Gastroesophageal sphincter (tissue), 4 donors: ENCODE measurements around the gene SECISBP2. TPM values are rescaled to one million over a fixed set of nuclear protein-coding genes. Genes with fewer than 3 reads are reported as not detected.

Experiments used
- ATAC-seq: fragments of 150-250 bp; one replicate; pipeline ENCODE4 v1.9.1; 2016; ENCODE audit warnings: mild to moderate bottlenecking, moderate library complexity
- H3K27ac ChIP-seq, 4 donors: fragments of 200-600 bp; sonication (generic) in 3 of 4; 1 replicate in 3 of 4; 2 replicates in 1 of 4; pipeline ENCODE4 v1.5.1; 2016 to 2019
- H3K27me3 ChIP-seq: fragments of 200-600 bp; sonication (generic); one replicate; pipeline ENCODE4 v1.5.1; 2019
- H3K36me3 ChIP-seq, 2 donors: fragments of 200-600 bp; sonication (generic); one replicate each; pipeline ENCODE4 v1.5.1; 2019; ENCODE audit warnings: control low read depth in 1 of 2
- H3K4me1 ChIP-seq, 3 donors: fragments of 200-600 bp; sonication (generic); 1 replicate in 2 of 3; 2 replicates in 1 of 3; pipeline ENCODE4 v1.5.1; 2016 to 2019; ENCODE audit warnings: control low read depth in 2 of 3
- H3K4me3 ChIP-seq, 2 donors: fragments of 200-600 bp; sonication (generic); one replicate each; pipeline ENCODE4 v1.5.1; 2019; ENCODE audit warnings: mild to moderate bottlenecking in 1 of 2, moderate library complexity in 1 of 2
- H3K9me3 ChIP-seq, 3 donors: fragments of 200-600 bp; sonication (generic); one replicate each; pipeline ENCODE4 v1.5.1; 2017 to 2019; ENCODE audit warnings: control low read depth in 2 of 3
- CTCF ChIP-seq, 4 experiments: fragments of 200-600 bp in 2 of 4; fragments of 450-650 bp in 2 of 4; sonication (generic) in 1 of 4; IDR thresholded peaks; one replicate each; pipeline ENCODE4 v1.5.1; 2017 to 2019; ENCODE audit warnings: antibody characterized with exemption in 4 of 4, mild to moderate bottlenecking in 2 of 4, moderate library complexity in 2 of 4
- EP300 ChIP-seq: sonication (generic); formaldehyde crosslinking; IDR thresholded peaks from one replicate; pipeline ENCODE4 v1.6.1; 2017; ENCODE audit warnings: antibody characterized with exemption, mild to moderate bottlenecking
- POLR2A ChIP-seq, 2 donors: fragments of 450-650 bp; IDR thresholded peaks; one replicate each; pipeline ENCODE4 v1.6.1; 2017; ENCODE audit warnings: antibody characterized with exemption in 2 of 2, mild to moderate bottlenecking in 2 of 2, moderate library complexity in 1 of 2
- POLR2AphosphoS5 ChIP-seq: sonication (generic); formaldehyde crosslinking; IDR thresholded peaks from one replicate; pipeline ENCODE4 v1.6.1; 2017; ENCODE audit warnings: antibody characterized with exemption
- WGBS, 2 donors: methylation state at CpG; one replicate each; pipeline ENCODE4 v1.1.5; 2018; ENCODE audit warnings: low coverage in 1 of 2; 5-methylcytosine and 5-hydroxymethylcytosine counted together
- total RNA-seq, 4 donors: library from RNA; depleted of rRNA; stranded (reverse); fragments of >200 nt; gene quantifications; one replicate each; pipeline ENCODE4 v1.1.0, GENCODE V29; 2016

Gene SECISBP2
- total RNA-seq, 4 donors from 2014 or later: 23.3 to 49.5 (median 33.4) TPM

- peaks cover 0 to 37% of the 10 kb centered on the region in 2 donors for H3K36me3 ChIP-seq
- H3K4me1 ChIP-seq: no peaks in the 10 kb centered on the region
- H3K27me3 ChIP-seq: no peaks in the 10 kb centered on the region
- WGBS, 2 donors: 90% methylated on average over 2 of the region's 2 CpGs; no CpG with 5 or more reads in 1 of the 2 donors
- H3K4me3 ChIP-seq: no peak overlapping the region
- TF ChIP-seq POLR2AphosphoS5: no peak
- TF ChIP-seq CTCF (IDR thresholded peaks at IDR 0.05): no peak
- no peak for TF ChIP-seq EP300
- no peak for TF ChIP-seq POLR2A (IDR thresholded peaks at IDR 0.05)
- no peak overlapping the region for H3K27ac ChIP-seq
- no peaks in the 10 kb centered on the region for H3K9me3 ChIP-seq
- ATAC-seq: no peak
Observed at GRCh38 chr9:89365532-89365912, 47.2 kb downstream of the SECISBP2 start.

- H3K36me3 ChIP-seq: peaks cover 0 to 25% of the 10 kb centered on the region in 2 donors
- no peak for ATAC-seq
- H3K27me3 ChIP-seq: no peaks in the 10 kb centered on the region
- WGBS, 2 donors: 93 to 100% methylated on average over 2 to 3 of the region's 3 CpGs
- H3K27ac ChIP-seq: no peak overlapping the region
- no peaks in the 10 kb centered on the region for H3K4me1 ChIP-seq
- H3K4me3 ChIP-seq: no peak overlapping the region
- no peaks in the 10 kb centered on the region for H3K9me3 ChIP-seq
- TF ChIP-seq POLR2A (IDR thresholded peaks at IDR 0.05): no peak
- no peak for TF ChIP-seq EP300
- TF ChIP-seq CTCF (IDR thresholded peaks at IDR 0.05): no peak
- no peak for TF ChIP-seq POLR2AphosphoS5
Observed at GRCh38 chr9:89366711-89367110, 48.4 kb downstream of the SECISBP2 start.

- TF ChIP-seq CTCF (IDR thresholded peaks at IDR 0.05): no peak
- no CpG with 5 or more reads among the region's 4 CpGs for WGBS, 2 donors
- H3K4me3 ChIP-seq: no peak overlapping the region
Observed at GRCh38 chr9:89367281-89367680, 49.0 kb downstream of the SECISBP2 start.

GRCh38 chr9:89367726-89368437, 49.6 kb downstream of the SECISBP2 start:
- TF ChIP-seq POLR2AphosphoS5 (no peak), CTCF (IDR thresholded peaks at IDR 0.05) (no peak)
- ATAC-seq: no peak

More at GRCh38 chr9:89367281-89367680, 49.0 kb downstream of the SECISBP2 start:
- no peak overlapping the region for H3K27ac ChIP-seq
- H3K36me3 ChIP-seq: peaks cover 0 to 19% of the 10 kb centered on the region in 2 donors
- H3K27me3 ChIP-seq: no peaks in the 10 kb centered on the region
- H3K9me3 ChIP-seq: no peaks in the 10 kb centered on the region
- ATAC-seq: no peak
- no peaks in the 10 kb centered on the region for H3K4me1 ChIP-seq

GRCh38 chr9:89368550-89368949, 50.2 kb downstream of the SECISBP2 start:
- Histone ChIP-seq H3K27me3 (no peaks in the 10 kb centered on the region), H3K9me3 (no peaks in the 10 kb centered on the region), H3K27ac (no peak overlapping the region), H3K36me3 (peaks cover 0 to 8% of the 10 kb centered on the region in 2 donors), H3K4me1 (no peaks in the 10 kb centered on the region), H3K4me3 (no peak overlapping the region)
- no CpG with 5 or more reads among the region's 7 CpGs for WGBS, 2 donors
- no peak for ATAC-seq
- no peak for TF ChIP-seq POLR2AphosphoS5
- TF ChIP-seq POLR2A (IDR thresholded peaks at IDR 0.05): no peak
- no peak for TF ChIP-seq EP300
- TF ChIP-seq CTCF (IDR thresholded peaks at IDR 0.05): no peak

More at GRCh38 chr9:89367726-89368437, 49.6 kb downstream of the SECISBP2 start:
- H3K4me3 ChIP-seq: no peak overlapping the region
- WGBS, 2 donors: 67 to 93% methylated on average over 1 to 5 of the region's 14 CpGs
- H3K27me3 ChIP-seq: no peaks in the 10 kb centered on the region
- H3K36me3 ChIP-seq: peaks cover 0 to 13% of the 10 kb centered on the region in 2 donors
- no peaks in the 10 kb centered on the region for H3K9me3 ChIP-seq
- no peaks in the 10 kb centered on the region for H3K4me1 ChIP-seq
- no peak overlapping the region for H3K27ac ChIP-seq
